Parathyroid adenoma (tissue), 2 donors: ENCODE results near the gene GLB1L2.

Experiments
- H2AFZ ChIP-seq: fragments of 300-600 bp; sonication (generic); one replicate; pipeline ENCODE4 v1.7.0; 2017; ENCODE audit warnings: antibody characterized with exemption, mild to moderate bottlenecking
- H3K27ac ChIP-seq: fragments of 300-600 bp; sonication (generic); one replicate; pipeline ENCODE4 v1.7.0; 2017
- H3K27me3 ChIP-seq: fragments of 300-600 bp; sonication (generic); one replicate; pipeline ENCODE4 v1.7.0; 2017; ENCODE audit warnings: low read length; ENCODE audit not compliant: control insufficient read depth, insufficient read depth
- H3K36me3 ChIP-seq: fragments of 300-600 bp; sonication (generic); one replicate; pipeline ENCODE4 v1.7.0; 2017; ENCODE audit warnings: low read length; ENCODE audit not compliant: control insufficient read depth, insufficient read depth
- H3K4me1 ChIP-seq: fragments of 300-600 bp; sonication (generic); one replicate; pipeline ENCODE4 v1.7.0; 2017; ENCODE audit warnings: control low read depth
- H3K4me2 ChIP-seq: fragments of 300-600 bp; sonication (generic); one replicate; pipeline ENCODE4 v1.7.0; 2017; ENCODE audit warnings: low read length
- H3K4me3 ChIP-seq: fragments of 300-600 bp; sonication (generic); one replicate; pipeline ENCODE4 v1.7.0; 2017; ENCODE audit warnings: low read depth, low read length
- H3K79me2 ChIP-seq: fragments of 300-600 bp; sonication (generic); one replicate; pipeline ENCODE4 v1.7.0; 2017; ENCODE audit warnings: control low read depth
- H3K9ac ChIP-seq: fragments of 300-600 bp; sonication (generic); one replicate; pipeline ENCODE4 v1.7.0; 2017; ENCODE audit warnings: mild to moderate bottlenecking
- H3K9me3 ChIP-seq: fragments of 300-600 bp; sonication (generic); one replicate; pipeline ENCODE4 v1.7.0; 2017; ENCODE audit warnings: low read length; ENCODE audit not compliant: control insufficient read depth
- CTCF ChIP-seq: fragments of 300-600 bp; sonication (generic); IDR thresholded peaks from one replicate; pipeline ENCODE4 v1.7.0; 2017; ENCODE audit warnings: antibody characterized with exemption, mild to moderate bottlenecking
- donor health status: primary hyperparathyroidism.

The GLB1L2 gene

GRCh38 chr11:134406264-134407185, 74.7 kb downstream of the GLB1L2 start:
- Histone ChIP-seq H2AFZ (no peak overlapping the region), H3K4me2 (no peak overlapping the region), H3K4me1 (no peaks in the 10 kb centered on the region), H3K9ac (no peak overlapping the region), H3K79me2 (no peaks in the 10 kb centered on the region), H3K27me3 (no peaks in the 10 kb centered on the region), H3K27ac (no peak overlapping the region), H3K9me3 (no peaks in the 10 kb centered on the region), H3K36me3 (no peaks in the 10 kb centered on the region), H3K4me3 (no peak overlapping the region)
- no peak for TF ChIP-seq CTCF

GRCh38 chr11:134407321-134407828, 75.6 kb downstream of the GLB1L2 start:
- H3K79me2 ChIP-seq: no peaks in the 10 kb centered on the region
- H3K4me2 ChIP-seq: no peak overlapping the region
- H3K27ac ChIP-seq: no peak overlapping the region
- H3K27me3 ChIP-seq: no peaks in the 10 kb centered on the region
- H3K9me3 ChIP-seq: no peaks in the 10 kb centered on the region
- no peaks in the 10 kb centered on the region for H3K4me1 ChIP-seq
- TF ChIP-seq CTCF: no peak
- H3K4me3 ChIP-seq: no peak overlapping the region
- no peak overlapping the region for H2AFZ ChIP-seq
- H3K9ac ChIP-seq: no peak overlapping the region
- H3K36me3 ChIP-seq: no peaks in the 10 kb centered on the region

GRCh38 chr11:134407923-134408322, 76.1 kb downstream of the GLB1L2 start:
- Histone ChIP-seq H3K79me2 (no peaks in the 10 kb centered on the region), H3K9ac (no peak overlapping the region), H2AFZ (no peak overlapping the region), H3K4me2 (no peak overlapping the region), H3K27me3 (no peaks in the 10 kb centered on the region), H3K36me3 (no peaks in the 10 kb centered on the region), H3K4me1 (no peaks in the 10 kb centered on the region), H3K27ac (no peak overlapping the region), H3K4me3 (no peak overlapping the region), H3K9me3 (no peaks in the 10 kb centered on the region)
- no peak for TF ChIP-seq CTCF

- no peaks in the 10 kb centered on the region for H3K9me3 ChIP-seq
- no peak overlapping the region for H3K4me2 ChIP-seq
- no peak overlapping the region for H2AFZ ChIP-seq
- no peaks in the 10 kb centered on the region for H3K79me2 ChIP-seq
- no peak overlapping the region for H3K27ac ChIP-seq
- no peaks in the 10 kb centered on the region for H3K4me1 ChIP-seq
- no peak overlapping the region for H3K4me3 ChIP-seq
- H3K36me3 ChIP-seq: no peaks in the 10 kb centered on the region
- no peak for TF ChIP-seq CTCF
- peaks cover 3% of the 10 kb centered on the region for H3K27me3 ChIP-seq
- no peak overlapping the region for H3K9ac ChIP-seq
These were observed 78.0 kb downstream of the GLB1L2 start for GRCh38 chr11:134409552-134410429.
